ENCODE results near the gene DNHD1.

The DNHD1 gene

DNA sequence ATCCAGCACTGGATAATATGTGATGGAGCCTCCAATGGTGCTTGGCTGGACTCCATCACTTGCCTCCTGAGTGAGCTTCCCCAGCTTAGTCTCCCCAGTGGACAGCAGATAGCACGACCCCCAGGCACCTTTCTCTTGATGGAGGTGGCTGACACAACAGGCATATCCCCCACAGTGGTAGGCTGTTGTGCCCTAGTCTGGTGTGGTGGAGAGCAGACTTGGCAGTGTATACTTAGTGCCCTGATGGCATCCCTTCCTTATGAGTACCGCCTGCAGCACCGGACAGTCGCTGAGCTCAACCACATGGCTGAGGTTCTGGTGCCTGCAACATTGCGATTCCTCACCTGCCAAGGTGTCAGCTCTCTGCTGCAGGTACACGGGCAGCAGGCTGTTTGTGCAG, 50.1 kb downstream of the DNHD1 start:
- CTCF ChIA-PET: interaction anchor here (2.4 kb wide), 1 partner anchor 16 kb away, joined by 15 read pairs; no protein-coding TSS in a partner anchor
- POLR2A ChIA-PET: no interaction called here
- TF ChIP-seq, protein P1, sequence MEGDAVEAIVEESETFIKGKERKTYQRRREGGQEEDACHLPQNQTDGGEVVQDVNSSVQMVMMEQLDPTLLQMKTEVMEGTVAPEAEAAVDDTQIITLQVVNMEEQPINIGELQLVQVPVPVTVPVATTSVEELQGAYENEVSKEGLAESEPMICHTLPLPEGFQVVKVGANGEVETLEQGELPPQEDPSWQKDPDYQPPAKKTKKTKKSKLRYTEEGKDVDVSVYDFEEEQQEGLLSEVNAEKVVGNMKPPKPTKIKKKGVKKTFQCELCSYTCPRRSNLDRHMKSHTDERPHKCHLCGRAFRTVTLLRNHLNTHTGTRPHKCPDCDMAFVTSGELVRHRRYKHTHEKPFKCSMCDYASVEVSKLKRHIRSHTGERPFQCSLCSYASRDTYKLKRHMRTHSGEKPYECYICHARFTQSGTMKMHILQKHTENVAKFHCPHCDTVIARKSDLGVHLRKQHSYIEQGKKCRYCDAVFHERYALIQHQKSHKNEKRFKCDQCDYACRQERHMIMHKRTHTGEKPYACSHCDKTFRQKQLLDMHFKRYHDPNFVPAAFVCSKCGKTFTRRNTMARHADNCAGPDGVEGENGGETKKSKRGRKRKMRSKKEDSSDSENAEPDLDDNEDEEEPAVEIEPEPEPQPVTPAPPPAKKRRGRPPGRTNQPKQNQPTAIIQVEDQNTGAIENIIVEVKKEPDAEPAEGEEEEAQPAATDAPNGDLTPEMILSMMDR (IDR thresholded peaks at IDR 0.05; ENCODE audit: insufficient read depth, low read length, missing control alignments): no peak
- no peak for DNase-seq (ENCODE audit: low read depth, low spot score)
- H3K4me3 ChIP-seq (ENCODE audit: low read depth, low read length): no peak overlapping the region

DNA sequence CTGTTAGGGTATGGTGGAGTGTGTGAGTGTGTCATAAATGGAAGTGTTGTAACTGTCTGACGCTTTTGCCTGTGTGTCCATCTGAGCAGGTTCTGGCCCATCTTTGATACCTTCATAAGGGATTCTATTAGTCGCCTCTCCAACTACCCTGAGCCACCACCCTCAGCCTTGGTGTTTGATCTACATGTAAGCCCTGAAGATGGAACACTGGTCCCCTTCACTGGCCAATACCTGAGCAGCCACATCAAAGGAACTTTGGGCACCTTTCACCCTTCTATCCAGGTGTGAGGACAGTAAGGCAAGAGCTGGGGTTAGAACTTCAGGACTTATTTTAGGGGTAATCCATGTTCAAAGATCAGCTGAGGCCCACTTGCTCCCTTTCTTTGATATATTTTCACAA, 51.0 kb downstream of the DNHD1 start:
- no peak for DNase-seq (ENCODE audit: low read depth, low spot score)
- CTCF ChIA-PET: interaction anchor here (0.7 to 2.4 kb wide), 4 partner anchors 13 to 155 kb away, joined by 3 to 15 read pairs (median 7); no protein-coding TSS in a partner anchor
- POLR2A ChIA-PET: no interaction called here
- TF ChIP-seq, protein P1 (IDR thresholded peaks at IDR 0.05; ENCODE audit: insufficient read depth, low read length, missing control alignments): no peak
- H3K4me3 ChIP-seq (ENCODE audit: low read depth, low read length): no peak overlapping the region

DNA sequence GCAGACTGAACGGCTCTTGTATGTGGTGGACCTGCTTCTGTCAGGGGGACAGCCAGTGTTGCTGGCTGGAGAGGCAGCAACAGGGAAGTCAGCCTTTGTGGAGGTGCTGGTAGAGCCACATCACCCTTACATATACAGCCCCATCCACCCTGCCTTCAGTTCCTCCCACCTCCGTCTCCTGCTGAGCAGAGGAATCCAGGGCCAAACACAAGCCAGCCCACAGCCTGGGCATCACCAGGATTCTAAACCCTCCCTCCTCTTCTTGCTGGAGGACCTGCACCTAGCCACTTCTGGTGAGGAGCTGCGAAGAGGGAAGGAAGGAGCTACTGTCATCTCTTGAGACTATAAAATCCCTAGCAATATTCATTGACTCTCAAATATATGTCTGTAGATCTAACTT, 51.6 kb downstream of the DNHD1 start:
- DNase-seq (ENCODE audit: low read depth, low spot score): no peak
- ChIA-PET CTCF (interaction anchor here (0.7 to 1.6 kb wide), 4 partner anchors 13 to 155 kb away, joined by 3 to 11 read pairs (median 4); no protein-coding TSS in a partner anchor), POLR2A (no interaction called here)
- TF ChIP-seq, protein P1 (IDR thresholded peaks at IDR 0.05; ENCODE audit: insufficient read depth, low read length, missing control alignments): no peak
- H3K4me3 ChIP-seq (ENCODE audit: low read depth, low read length): no peak overlapping the region

DNA sequence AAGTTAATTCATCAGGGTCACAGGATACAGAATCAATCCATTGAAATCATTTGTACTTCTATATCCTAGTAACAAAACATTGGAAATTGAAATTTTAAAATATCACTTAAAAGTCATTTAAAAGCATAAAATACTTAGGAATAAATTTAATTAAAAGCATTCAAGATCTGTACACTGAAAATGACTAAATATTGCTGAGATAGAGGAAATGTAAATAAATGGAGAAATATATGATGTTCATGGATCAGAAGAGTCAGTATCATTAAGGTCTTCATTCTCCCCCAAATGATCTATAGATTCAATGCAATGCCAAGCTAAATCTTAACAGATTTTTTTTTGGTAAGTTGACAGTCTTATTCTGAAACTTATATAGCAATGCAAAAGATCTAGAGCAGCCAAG, 56.6 kb downstream of the DNHD1 start:
- H3K4me3 ChIP-seq (ENCODE audit: low read depth, low read length): no peak overlapping the region
- DNase-seq (ENCODE audit: low read depth, low spot score): no peak
- TF ChIP-seq, protein P1 (IDR thresholded peaks at IDR 0.05; ENCODE audit: insufficient read depth, low read length, missing control alignments): no peak
- ChIA-PET CTCF (interaction anchor here (0.6 to 4.5 kb wide), 4 partner anchors 13 to 152 kb away, joined by 3 to 25 read pairs (median 3); no protein-coding TSS in a partner anchor), POLR2A (no interaction called here)

DNA sequence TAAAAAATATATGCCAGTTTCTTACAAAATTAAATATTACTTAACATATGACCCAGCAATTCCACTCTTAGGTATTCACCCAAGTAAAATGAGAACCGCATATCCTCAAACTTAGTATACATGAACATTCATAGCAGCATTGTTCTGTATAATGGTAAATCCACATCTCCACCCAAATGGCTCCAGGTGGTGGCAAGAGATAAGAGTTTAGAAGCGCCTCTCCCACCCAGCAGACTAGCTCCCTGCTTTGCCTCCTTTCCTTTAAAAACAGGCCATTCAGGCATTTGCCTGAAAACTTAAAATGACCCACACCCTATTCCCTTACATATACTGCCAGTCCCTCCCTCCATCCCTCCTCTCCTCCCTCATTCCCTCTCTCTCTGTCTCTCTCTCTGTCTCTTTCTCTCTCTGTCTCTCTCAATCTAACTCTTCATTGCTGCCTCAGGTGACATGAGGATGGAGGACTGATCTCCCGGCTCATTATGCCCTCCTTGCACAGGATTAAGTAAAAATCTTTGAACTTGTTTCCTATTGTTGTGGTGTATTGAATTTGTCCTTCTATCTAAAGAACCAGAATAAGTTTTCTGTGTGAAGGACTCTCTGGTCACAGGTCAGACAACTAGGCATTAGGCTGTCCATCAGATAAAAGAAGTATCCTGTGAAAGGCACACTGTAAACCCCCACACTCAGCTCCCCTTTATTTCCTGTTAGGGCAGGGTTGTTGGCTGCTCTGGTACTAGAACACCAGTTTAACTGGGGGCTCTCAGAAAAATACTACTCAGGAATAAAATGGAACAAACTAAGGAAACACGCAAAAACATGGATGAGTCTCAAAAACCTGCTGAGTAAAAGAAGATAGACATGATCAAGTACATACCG, 58.0 kb downstream of the DNHD1 start:
- no peak for DNase-seq (ENCODE audit: low read depth, low spot score)
- TF ChIP-seq, protein P1 (IDR thresholded peaks at IDR 0.05; ENCODE audit: insufficient read depth, low read length, missing control alignments): no peak
- H3K4me3 ChIP-seq (ENCODE audit: low read depth, low read length): no peak overlapping the region
- ChIA-PET POLR2A (interaction anchor here (0.7 kb wide), 1 partner anchor 16 kb away, joined by 3 read pairs; no protein-coding TSS in a partner anchor), CTCF (interaction anchor here (0.7 to 4.5 kb wide), 4 partner anchors 15 to 176 kb away, joined by 3 to 25 read pairs (median 3); no protein-coding TSS in a partner anchor)

All from AG04449 (cell line).